HCT116 (cell line): ENCODE data around the gene CDC42EP2. TPM values are rescaled to one million over a fixed set of nuclear protein-coding genes. Genes with fewer than 3 reads are reported as not detected.

Experiments
- ATAC-seq: fragments of 200-7000 bp; cut with Tn5 transposase; 2 replicates; pipeline ENCODE4 v1.9.1; 2020; ENCODE audit warnings: mild to moderate bottlenecking, moderate library complexity
- BruUV-seq: library from RNA; stranded (reverse); fragments of 400-500 nt; replicated peaks from 2 replicates; lab custom pipeline; 2021; lab: Mats Ljungman, UMichigan
- CTCF ChIA-PET: fragments of 300-600 bp; sonication (Branson Sonifier 250); formaldehyde crosslinking; loops from one replicate; lab custom pipeline; 2021; ENCODE audit warnings: antibody characterized with exemption; lab: Charles Lee
- POLR2A ChIA-PET: fragments of 300-600, 350-600 bp; sonication (Branson Sonifier 250); formaldehyde crosslinking; loops from one replicate; lab custom pipeline; 2021; ENCODE audit warnings: antibody characterized with exemption; lab: Charles Lee
- RAD21 ChIA-PET, 2 experiments: fragments of 300-600 bp; sonication (Branson Sonifier 250); formaldehyde crosslinking; loops; one replicate each; lab custom pipeline; 2023; ENCODE audit warnings: low total read pairs in 2 of 2; ENCODE audit not compliant: uncharacterized antibody in 2 of 2, unreplicated experiment in 2 of 2, low non-redundant PET in 1 of 2; lab: Charles Lee
- DNase-seq: peaks from one replicate; pipeline ENCODE4 v3.0.0-alpha.2; 2010; ENCODE audit warnings: low read depth, low spot score
- H2AFZ ChIP-seq: fragments of 200-600 bp; shearing (Covaris generic), sonication (generic); 2 replicates; pipeline ENCODE4 v1.6.1; 2017; ENCODE audit warnings: low read depth, mixed run types, mixed read lengths, antibody characterized with exemption, low read length; ENCODE audit not compliant: poor library complexity, severe bottlenecking
- H3K27ac ChIP-seq: 2 replicates; pipeline ENCODE4 v1.5.1; 2012; ENCODE audit warnings: low read depth, low read length
- H3K27me3 ChIP-seq: fragments of 200-600 bp; sonication (generic); 2 replicates; pipeline ENCODE4 v1.6.1; 2016; ENCODE audit warnings: mixed run types, low read length, mixed read lengths; ENCODE audit not compliant: insufficient read depth
- H3K36me3 ChIP-seq, 2 experiments: fragments of 200-500 bp in 1 of 2; fragments of 200-600 bp in 1 of 2; sonication (Bioruptor generic) in 1 of 2; sonication (generic) in 1 of 2; 2 replicates each; pipeline versions ENCODE4 v1.5.1 to v1.6.1; 2014 to 2016; ENCODE audit warnings: low read length in 2 of 2, inconsistent platforms in 1 of 2, mixed read lengths in 1 of 2, mixed run types in 1 of 2; ENCODE audit not compliant: insufficient read depth in 2 of 2, control insufficient read depth in 1 of 2
- H3K4me1 ChIP-seq, 2 experiments: fragments of 200-600 bp in 1 of 2; sonication (generic) in 1 of 2; 2 replicates each; pipeline versions ENCODE4 v1.5.1 to v1.6.1; 2012 to 2017; ENCODE audit warnings: low read length in 2 of 2, inconsistent platforms in 1 of 2, mild to moderate bottlenecking in 1 of 2, mixed read lengths in 1 of 2, mixed run types in 1 of 2, moderate library complexity in 1 of 2; ENCODE audit not compliant: insufficient read depth in 2 of 2, control insufficient read depth in 1 of 2
- H3K4me2 ChIP-seq: fragments of 200-600 bp; sonication (generic); 2 replicates; pipeline ENCODE4 v1.6.1; 2017; ENCODE audit warnings: mixed run types, low read length, mixed read lengths
- H3K4me3 ChIP-seq, 2 experiments: fragments of 200-600 bp in 1 of 2; sonication (generic) in 1 of 2; replicated peaks in 1 of 2; 2 replicates each; pipeline ENCODE4 v1.5.1; 2011 to 2016; ENCODE audit warnings: low read length in 2 of 2, control low read depth in 1 of 2, low read depth in 1 of 2, mild to moderate bottlenecking in 1 of 2, mixed read lengths in 1 of 2, mixed run types in 1 of 2
- H3K79me2 ChIP-seq: fragments of 200-600 bp; sonication (generic); 2 replicates; pipeline ENCODE4 v1.6.1; 2017; ENCODE audit warnings: mild to moderate bottlenecking, mixed run types, low read length, moderate library complexity, mixed read lengths; ENCODE audit not compliant: insufficient read depth
- H3K9ac ChIP-seq: fragments of 200-600 bp; sonication (generic); 2 replicates; pipeline ENCODE4 v1.6.1; 2016; ENCODE audit warnings: low read length, mixed read lengths
- H3K9me2 ChIP-seq: fragments of 200-600 bp; sonication (generic), shearing (Covaris generic); 2 replicates; pipeline ENCODE4 v1.6.1; 2017; ENCODE audit warnings: mixed run types, mild to moderate bottlenecking, moderate library complexity; ENCODE audit not compliant: insufficient read depth
- H3K9me3 ChIP-seq, 2 experiments: fragments of 200-500 bp in 1 of 2; fragments of 200-600 bp in 1 of 2; sonication (Bioruptor generic) in 1 of 2; sonication (generic) in 1 of 2; 2 replicates each; pipeline ENCODE4 v1.6.1; 2014 to 2017; ENCODE audit warnings: low read length in 2 of 2, mixed read lengths in 2 of 2, inconsistent platforms in 1 of 2, low read depth in 1 of 2, mild to moderate bottlenecking in 1 of 2, mixed run types in 1 of 2, moderate library complexity in 1 of 2; ENCODE audit not compliant: control insufficient read depth in 1 of 2, insufficient read depth in 1 of 2
- H4K20me1 ChIP-seq: fragments of 200-600 bp; sonication (generic), shearing (Covaris generic); 2 replicates; pipeline ENCODE4 v1.6.1; 2017; ENCODE audit warnings: mixed run types, mild to moderate bottlenecking, moderate library complexity; ENCODE audit not compliant: insufficient read depth
- CTCF ChIP-seq, 3 experiments: fragments of 200-600 bp in 1 of 3; sonication (generic) in 1 of 3; IDR thresholded peaks in 2 of 3; conservative IDR thresholded peaks in 1 of 3; 2 replicates each; pipeline ENCODE4 v1.5.1; 2012 to 2017; ENCODE audit warnings: low read depth in 2 of 3, low read length in 2 of 3, antibody characterized with exemption in 1 of 3, borderline replicate concordance in 1 of 3, control low read depth in 1 of 3, mild to moderate bottlenecking in 1 of 3, mixed read lengths in 1 of 3, mixed run types in 1 of 3, moderate library complexity in 1 of 3; ENCODE audit not compliant: insufficient read depth in 1 of 3
- MAX ChIP-seq: IDR thresholded peaks from 2 replicates; pipeline ENCODE4 v1.6.1; 2012
- RAD21 ChIP-seq: IDR thresholded peaks from 2 replicates; pipeline ENCODE4 v1.6.1; 2012; ENCODE audit warnings: low read depth, mild to moderate bottlenecking
- SIN3A ChIP-seq: IDR thresholded peaks from 2 replicates; pipeline ENCODE4 v1.6.1; 2012; ENCODE audit warnings: low read depth
- intact Hi-C: fragments of 100-400 bp; cut with micrococcal nuclease; formaldehyde crosslinking; loops from 2 replicates; pipeline ENCODE4 v1.10.0; 2022
- total RNA-seq: library from RNA; stranded (reverse); gene quantifications from one replicate; pipeline ENCODE4 v1.2.1, GENCODE V29; 2021; ENCODE audit not compliant: unreplicated experiment

Gene CDC42EP2
- total RNA-seq, 1 experiment from 2014 or later: 15.4 TPM

GRCh38 chr11:65307298-65308229, 7.1 kb upstream of the CDC42EP2 start:
- RAD21 ChIA-PET: no interaction called here
- no peak overlapping the region for H3K4me3 ChIP-seq
- no peak overlapping the region for H3K9ac ChIP-seq
- H3K27ac ChIP-seq: no peak overlapping the region
- no peak for TF ChIP-seq RAD21
- TF ChIP-seq SIN3A: no peak
- TF ChIP-seq MAX: no peak
- no peak for TF ChIP-seq CTCF (IDR thresholded peaks at IDR 0.05 in 2 of 3, conservative IDR thresholded peaks at IDR 0.05 in 1 of 3; ENCODE audit: borderline replicate concordance in 1 of 3, insufficient read depth in 1 of 3, low read depth in 2 of 3, low read length in 2 of 3)
- DNase-seq (no peak), ATAC-seq (no peak)
- no peaks in the 10 kb centered on the region for H3K79me2 ChIP-seq
- H2AFZ ChIP-seq: no peak overlapping the region
- peak overlapping the region; percentile 23; the same call in 1 of the 2 replicates for H3K4me2 ChIP-seq
- peaks cover 0 to 34% of the 10 kb centered on the region in 2 experiments; a peak in 3 of 4 replicates for H3K4me1 ChIP-seq
- BruUV-seq: no TSS peak
- H3K36me3 ChIP-seq: no peaks in the 10 kb centered on the region; a peak in 1 of 4 replicates
- no peaks in the 10 kb centered on the region for H3K9me2 ChIP-seq
- no peaks in the 10 kb centered on the region for H3K9me3 ChIP-seq
- no peaks in the 10 kb centered on the region for H4K20me1 ChIP-seq
- POLR2A ChIA-PET: no interaction called here
- intact Hi-C loops: no loop called here
- CTCF ChIA-PET: no interaction called here
- no peaks in the 10 kb centered on the region for H3K27me3 ChIP-seq
